ENCODE results near the gene KIF26A. TPM values are rescaled to one million over a fixed set of nuclear protein-coding genes. Genes with fewer than 3 reads are reported as not detected.

Gene KIF26A
- total and polyA plus RNA-seq, 2 of the 4 experiments (the other 2 are of a cell fraction), result not detected

DNA sequence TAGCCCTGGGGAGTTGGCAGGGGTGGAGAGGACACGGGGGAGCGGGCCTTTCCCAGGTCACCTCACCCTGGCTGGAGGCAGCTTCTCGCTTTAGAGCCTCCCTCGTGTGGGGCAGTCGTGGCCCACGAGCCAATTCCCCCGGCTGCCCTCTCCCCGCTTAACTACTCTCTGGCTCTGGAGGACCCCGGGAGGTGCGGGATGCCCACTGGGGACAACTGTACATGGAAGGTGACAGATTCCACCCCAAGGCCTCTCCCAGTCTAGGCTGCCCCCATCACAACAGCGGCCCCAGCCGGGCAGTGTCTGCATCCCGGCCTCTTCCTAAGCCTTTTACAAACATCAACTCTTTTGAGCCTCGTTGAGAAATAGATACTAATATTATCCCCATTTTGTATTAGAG is 78.1 kb downstream of the KIF26A start:
- no CpG with 5 or more reads among the region's 14 CpGs for WGBS, 2 experiments (ENCODE audit: extremely low coverage in 2 of 2, insufficient read length in 1 of 2)

More for the DNA sequence above, 78.1 kb downstream of the KIF26A start:
- no peak overlapping the region for H4K8ac ChIP-seq (ENCODE audit: low read depth in 2 of 2, low read length in 2 of 2)
- no peak overlapping the region for H3K4me3 ChIP-seq (ENCODE audit: insufficient read depth, low read depth, low read length)
- no peak overlapping the region for H2AK9ac ChIP-seq (replicated peaks; ENCODE audit: low read depth, low read length, poor library complexity)
- no peaks in the 10 kb centered on the region for H3K79me1 ChIP-seq (ENCODE audit: low read depth in 1 of 2, low read length in 2 of 2)
- H3K36me3 ChIP-seq (ENCODE audit: control insufficient read depth, insufficient read depth, low read length), result no peaks in the 10 kb centered on the region
- no peak overlapping the region for H3K56ac ChIP-seq (ENCODE audit: extremely low read depth, insufficient read depth, low read length)
- no peak overlapping the region for H2AK5ac ChIP-seq (ENCODE audit: low read depth, low read length)
- no peak overlapping the region for H4K5ac ChIP-seq (ENCODE audit: low read depth, low read length)
- no peak overlapping the region for H3K18ac ChIP-seq (ENCODE audit: low read depth, low read length)
- no peak for ATAC-seq (ENCODE audit: low read depth)
- no peak overlapping the region for H2BK120ac ChIP-seq (ENCODE audit: low read depth, low read length)
- H2BK5ac ChIP-seq (ENCODE audit: low read depth, low read length, poor library complexity, severe bottlenecking), result no peak overlapping the region
- intact Hi-C loops (cut with micrococcal nuclease) (no loop called here), in situ Hi-C loops (cut with MboI; ENCODE audit: low sequenced_read_pairs) (no loop called here), dilution Hi-C loops (cut with HindIII; ENCODE audit: low sequenced_read_pairs, unreplicated experiment) (no loop called here)
- peaks cover 46% of the 10 kb centered on the region for H3K9me3 ChIP-seq (ENCODE audit: control insufficient read depth, insufficient read depth, low read length)
- no peak for DNase-seq
- POLR2A ChIA-PET (ENCODE audit: unreplicated experiment), result no interaction called here
- H3K4me1 ChIP-seq (ENCODE audit: control insufficient read depth, insufficient read depth, low read length), result no peaks in the 10 kb centered on the region
- no peak overlapping the region for H2BK20ac ChIP-seq (ENCODE audit: low read depth, low read length)
- no peaks in the 10 kb centered on the region for H4K20me1 ChIP-seq (ENCODE audit: insufficient read depth, low read length)
- no peak overlapping the region for H3K4ac ChIP-seq (ENCODE audit: low read depth, low read length)
- H3K9me1 ChIP-seq (ENCODE audit: insufficient read depth, low read length), result no peaks in the 10 kb centered on the region
- no peak overlapping the region for H3K4me2 ChIP-seq (ENCODE audit: low read depth, low read length)
- no peak overlapping the region for H3K27ac ChIP-seq (ENCODE audit: insufficient read depth, low read length)
- no peak overlapping the region for H3K14ac ChIP-seq (replicated peaks; ENCODE audit: low read depth, low read length)
- no TSS peak for BruUV-seq (replicated peaks)
- no peaks in the 10 kb centered on the region for H3K27me3 ChIP-seq (ENCODE audit: control insufficient read depth, insufficient read depth, low read length)
- no peak overlapping the region for H2BK15ac ChIP-seq (ENCODE audit: low read depth, low read length)
- no peak overlapping the region for H3K9ac ChIP-seq (ENCODE audit: low read depth, low read length)
- no peak overlapping the region for H2AFZ ChIP-seq (replicated peaks; ENCODE audit: low read length, poor library complexity)
- CTCF ChIA-PET, result no interaction called here
- H4K91ac ChIP-seq (ENCODE audit: insufficient read depth, low read depth, low read length), result no peak overlapping the region
- H3K23ac ChIP-seq (ENCODE audit: low read depth, low read length), result no peak overlapping the region
- TF ChIP-seq RAD21 (IDR thresholded peaks at IDR 0.05; ENCODE audit: low read length), result no peak
- no peak for TF ChIP-seq BHLHE40 (IDR thresholded peaks at IDR 0.05; ENCODE audit: low read depth, low read length)
- no peak for TF ChIP-seq RCOR1 (IDR thresholded peaks at IDR 0.05; ENCODE audit: insufficient replicate concordance, low read length)
- no peak for TF ChIP-seq SMC3 (IDR thresholded peaks at IDR 0.05; ENCODE audit: low read depth, low read length)
- TF ChIP-seq CHD1 (IDR thresholded peaks at IDR 0.05; ENCODE audit: low read depth, low read length), result no peak
- TF ChIP-seq, protein P1, sequence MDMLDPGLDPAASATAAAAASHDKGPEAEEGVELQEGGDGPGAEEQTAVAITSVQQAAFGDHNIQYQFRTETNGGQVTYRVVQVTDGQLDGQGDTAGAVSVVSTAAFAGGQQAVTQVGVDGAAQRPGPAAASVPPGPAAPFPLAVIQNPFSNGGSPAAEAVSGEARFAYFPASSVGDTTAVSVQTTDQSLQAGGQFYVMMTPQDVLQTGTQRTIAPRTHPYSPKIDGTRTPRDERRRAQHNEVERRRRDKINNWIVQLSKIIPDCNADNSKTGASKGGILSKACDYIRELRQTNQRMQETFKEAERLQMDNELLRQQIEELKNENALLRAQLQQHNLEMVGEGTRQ (IDR thresholded peaks at IDR 0.05; ENCODE audit: low read depth, low read length), result no peak
- TF ChIP-seq CEBPB (IDR thresholded peaks at IDR 0.05; ENCODE audit: low read depth, low read length), result no peak
- no peak for TF ChIP-seq CTCF (conservative IDR thresholded peaks at IDR 0.05; ENCODE audit: low read depth, low read length)
- no peak for TF ChIP-seq MAFK (IDR thresholded peaks at IDR 0.05; ENCODE audit: low read depth, low read length)

Measured in IMR-90 (cell line).